HepG2 (cell line): ENCODE results near the gene ZNF546. TPM values are rescaled to one million over a fixed set of nuclear protein-coding genes. Genes with fewer than 3 reads are reported as not detected.

Source experiments
- CC2D1A ChIP-seq: sonication (generic); formaldehyde crosslinking; IDR thresholded peaks from 2 replicates; pipeline ENCODE4 v1.8.1; 2023; ENCODE audit warnings: mild to moderate bottlenecking, missing genetic modification reagents
- EEA1 ChIP-seq: sonication (generic); formaldehyde crosslinking; IDR thresholded peaks from 2 replicates; pipeline ENCODE4 v1.5.1; 2020; ENCODE audit warnings: mild to moderate bottlenecking, missing genetic modification reagents, borderline replicate concordance
- HMG20B ChIP-seq: conservative IDR thresholded peaks from 2 replicates; pipeline ENCODE4 v1.6.1; 2016; ENCODE audit warnings: missing genetic modification reagents, missing compliant biosample characterization
- HNRNPL ChIP-seq: fragments of 200-400 bp; formaldehyde crosslinking; IDR thresholded peaks from 2 replicates; pipeline ENCODE4 v1.6.1; 2017; ENCODE audit warnings: mild to moderate bottlenecking, low read depth, low read length
- ISX ChIP-seq: sonication (generic); formaldehyde crosslinking; conservative IDR thresholded peaks from 2 replicates; pipeline ENCODE4 v1.5.0; 2020; ENCODE audit warnings: missing genetic modification reagents
- MIXL1 ChIP-seq: IDR thresholded peaks from 2 replicates; pipeline ENCODE4 v1.6.1; 2016
- NR2F1 ChIP-seq, 2 experiments: fragments of 450-650 bp in 1 of 2; formaldehyde crosslinking in 1 of 2; IDR thresholded peaks; 2 replicates each; pipeline versions ENCODE4 v1.5.0 to v1.6.1; 2016 to 2020; ENCODE audit warnings: mild to moderate bottlenecking in 1 of 2, missing compliant biosample characterization in 1 of 2, missing genetic modification reagents in 1 of 2, moderate library complexity in 1 of 2
- PBX2 ChIP-seq: IDR thresholded peaks from 2 replicates; pipeline ENCODE4 v1.6.1; 2016; ENCODE audit warnings: control low read depth
- RBM22 ChIP-seq: fragments of 200-400 bp; formaldehyde crosslinking; optimal IDR thresholded peaks from 2 replicates; pipeline ENCODE3; 2017; ENCODE audit warnings: mild to moderate bottlenecking, low read length, moderate library complexity
- RXRA ChIP-seq: sonication (generic); formaldehyde crosslinking; IDR thresholded peaks from 2 replicates; pipeline ENCODE4 v1.5.1; 2020; ENCODE audit warnings: missing genetic modification reagents
- SMAD1 ChIP-seq: sonication (generic); formaldehyde crosslinking; IDR thresholded peaks from 2 replicates; pipeline ENCODE4 v1.4.0; 2020; ENCODE audit warnings: missing genetic modification reagents, low read depth, mild to moderate bottlenecking, borderline replicate concordance
- SNAPC4 ChIP-seq: sonication (generic); formaldehyde crosslinking; IDR thresholded peaks from 2 replicates; pipeline ENCODE4 v1.4.0; 2020; ENCODE audit warnings: mild to moderate bottlenecking, missing genetic modification reagents
- SP1 ChIP-seq, 2 experiments: fragments of 450-650 bp in 1 of 2; sonication (generic) in 1 of 2; formaldehyde crosslinking in 1 of 2; IDR thresholded peaks; 2 replicates each; pipeline versions ENCODE4 v1.4.0 to v1.6.1; 2016 to 2020; ENCODE audit warnings: missing genetic modification reagents in 1 of 2
- SRF ChIP-seq: IDR thresholded peaks from 2 replicates; pipeline ENCODE4 v1.6.1; 2011; ENCODE audit warnings: mild to moderate bottlenecking, low read depth, low read length, moderate library complexity
- TBL1XR1 ChIP-seq: fragments of 150-350 bp; IDR thresholded peaks from 2 replicates; pipeline ENCODE4 v1.6.1; 2014; ENCODE audit warnings: borderline replicate concordance, low read length; ENCODE audit not compliant: partially characterized antibody
- TSC22D2 ChIP-seq: sonication (generic); formaldehyde crosslinking; IDR thresholded peaks from 2 replicates; pipeline ENCODE4 v1.5.1; 2020; ENCODE audit warnings: missing genetic modification reagents, mild to moderate bottlenecking, borderline replicate concordance
- ZNF121 ChIP-seq: sonication (generic); formaldehyde crosslinking; IDR thresholded peaks from 2 replicates; pipeline ENCODE4 v1.5.0; 2020; ENCODE audit warnings: mild to moderate bottlenecking, missing genetic modification reagents
- ZNF24 ChIP-seq: fragments of 450-650 bp; IDR thresholded peaks from 2 replicates; pipeline ENCODE4 v1.6.1; 2017; ENCODE audit warnings: antibody characterized with exemption, mild to moderate bottlenecking
- ZNF609 ChIP-seq: sonication (generic); formaldehyde crosslinking; IDR thresholded peaks from 2 replicates; pipeline ENCODE4 v1.4.0; 2020; ENCODE audit warnings: mild to moderate bottlenecking, missing genetic modification reagents, borderline replicate concordance
- ZNF773 ChIP-seq: sonication (generic); formaldehyde crosslinking; IDR thresholded peaks from 2 replicates; pipeline ENCODE4 v1.4.0; 2020; ENCODE audit warnings: missing genetic modification reagents, borderline replicate concordance
- polyA plus RNA-seq, 8 experiments: library from polyadenylated mRNA; depleted of rRNA in 3 of 8; stranded (reverse) in 7 of 8; unstranded in 1 of 8; fragments of >200 nt; fragmentation: Illumina TruSeq in 4 of 8; extraction: Trizol in 4 of 8; gene quantifications; 2 replicates each; pipeline versions ENCODE4 v1.2.1 to v1.2.3, GENCODE V29; 2011 to 2016; ENCODE audit warnings: low read depth in 4 of 8, missing spikeins in 1 of 8, mixed read lengths in 1 of 8; ENCODE audit not compliant: insufficient read depth in 1 of 8
- total RNA-seq, 5 experiments: library from RNA; depleted of rRNA; stranded (reverse); fragments of >200 nt; fragmentation: Illumina TruSeq; extraction: Trizol; gene quantifications; 2 replicates each; pipeline ENCODE4 v1.2.3, GENCODE V29; 2016; ENCODE audit warnings: low read depth in 1 of 5

The ZNF546 gene
- total and polyA plus RNA-seq, 2 of the 13 experiments (the other 11 are each of a cell fraction or from before 2014, with no cell fraction given): 2.2 to 4.1 TPM

GRCh38 chr19:39996218-39996810 lies 546 bp upstream of the ZNF546 start (continued):
- TF ChIP-seq ZNF609 (CRISPR knock-in tag): no peak
- no peak for TF ChIP-seq SMAD1 (CRISPR knock-in tag)
- no peak for TF ChIP-seq MIXL1 (CRISPR knock-in tag)
- TF ChIP-seq RBM22: no peak
- 0 out of 2 replicates have a peak, but pooled peaks have one; percentile 66 for TF ChIP-seq SNAPC4
- TF ChIP-seq ZNF773 (CRISPR knock-in tag): no peak
- no peak for TF ChIP-seq ZNF24
- TF ChIP-seq SRF: no peak
- TF ChIP-seq SP1 (IDR thresholded peaks at IDR 0.05): no peak
- no peak for TF ChIP-seq SP1 (CRISPR knock-in tag; IDR thresholded peaks at IDR 0.05)
- TF ChIP-seq CC2D1A: no peak
- no peak; the same call in 1 of the 2 replicates for TF ChIP-seq EEA1
- TF ChIP-seq HMG20B: no peak
- no peak for TF ChIP-seq ZNF121 (CRISPR knock-in tag)
- TF ChIP-seq HNRNPL: no peak
- no peak for TF ChIP-seq TBL1XR1
- no peak for TF ChIP-seq NR2F1 (CRISPR knock-in tag; IDR thresholded peaks at IDR 0.05)
- TF ChIP-seq TSC22D2 (CRISPR knock-in tag): no peak
- TF ChIP-seq ISX (CRISPR knock-in tag): no peak
- TF ChIP-seq RXRA: no peak
- TF ChIP-seq PBX2 (CRISPR knock-in tag): no peak
